GM12892 (cell line): ENCODE measurements around the gene CNTN5.

ENCODE experiments used
- DNase-seq: peaks from one replicate; pipeline ENCODE4 v3.0.0; 2011; ENCODE audit not compliant: insufficient read length
- FAIRE-seq: peaks from 2 replicates; lab custom pipeline; 2011; peaks lifted over from hg19 to GRCh38; lab: Jason Lieb, UNC
- POLR2A ChIP-seq: IDR thresholded peaks from 2 replicates; pipeline ENCODE4 v1.6.1; 2011; ENCODE audit warnings: low read depth, low read length, control low read depth
- POLR2AphosphoS5 ChIP-seq: IDR thresholded peaks from 2 replicates; pipeline ENCODE4 v1.6.1; 2011; ENCODE audit warnings: low read depth, low read length, control low read depth
- TAF1 ChIP-seq: IDR thresholded peaks from 2 replicates; pipeline ENCODE4 v1.6.1; 2011; ENCODE audit warnings: low read depth, mild to moderate bottlenecking, control low read depth, low read length, borderline replicate concordance

CNTN5 gene

GRCh38 chr11:99545616-99546015, 524.9 kb downstream of the CNTN5 start:
- FAIRE-seq (no peak), DNase-seq (no peak)
- no peak for TF ChIP-seq POLR2AphosphoS5
- no peak for TF ChIP-seq POLR2A

DNA sequence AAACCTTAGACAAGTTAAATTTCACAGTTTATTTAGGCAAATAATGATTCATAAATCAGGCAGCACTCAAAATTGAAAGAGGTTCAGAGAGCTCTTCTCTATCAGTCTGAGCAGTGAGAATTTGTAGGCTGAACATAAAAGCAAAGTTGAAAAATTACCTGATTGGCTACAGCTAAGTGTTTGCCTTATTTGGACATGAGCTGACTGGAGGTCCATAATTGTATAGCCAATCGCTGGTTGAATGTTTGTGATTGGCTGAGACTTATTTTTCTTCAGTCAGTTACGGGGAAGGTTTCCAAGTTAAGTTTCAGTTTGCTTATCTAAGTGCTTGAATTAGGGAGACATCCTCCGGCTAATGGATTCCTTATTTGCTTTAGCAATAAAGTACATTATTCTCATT, 527.5 kb downstream of the CNTN5 start:
- no peak for FAIRE-seq
- no peak for DNase-seq
- no peak for TF ChIP-seq POLR2A
- TF ChIP-seq TAF1 = no peak
- no peak for TF ChIP-seq POLR2AphosphoS5

DNA sequence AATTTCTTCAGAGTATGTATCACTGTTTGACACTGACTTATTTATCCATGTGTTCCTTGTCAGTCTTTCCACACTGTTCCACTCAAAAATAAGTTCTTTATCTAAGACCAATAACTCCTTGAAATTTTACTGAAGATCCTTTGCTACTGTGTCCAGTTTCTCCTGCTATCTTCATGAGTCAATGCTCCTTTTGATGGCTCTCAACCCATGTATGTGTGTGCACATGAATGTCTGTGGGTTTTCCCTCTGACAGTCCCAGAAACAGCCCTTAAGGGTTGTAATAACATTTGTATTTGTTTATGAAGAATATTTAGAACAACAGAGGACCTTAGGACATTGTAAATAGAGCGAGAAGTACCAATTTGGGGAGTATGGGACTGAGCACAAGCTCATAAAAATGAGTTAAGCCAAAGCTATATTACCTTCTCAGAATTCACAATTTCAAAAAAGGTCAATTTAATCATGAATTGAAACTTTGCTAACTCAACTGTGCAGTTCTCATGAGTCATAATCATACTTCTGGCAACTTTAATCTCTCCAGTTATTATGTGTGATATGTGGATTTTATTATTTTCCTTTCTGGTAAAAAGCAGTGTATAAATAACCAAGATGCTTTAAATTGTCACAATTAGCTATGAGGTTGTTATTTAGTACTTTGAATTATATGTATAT, 533.6 kb downstream of the CNTN5 start:
- DNase-seq = no peak
- TF ChIP-seq POLR2AphosphoS5 (no peak), TAF1 (no peak), POLR2A (no peak)
- no peak for FAIRE-seq

DNA sequence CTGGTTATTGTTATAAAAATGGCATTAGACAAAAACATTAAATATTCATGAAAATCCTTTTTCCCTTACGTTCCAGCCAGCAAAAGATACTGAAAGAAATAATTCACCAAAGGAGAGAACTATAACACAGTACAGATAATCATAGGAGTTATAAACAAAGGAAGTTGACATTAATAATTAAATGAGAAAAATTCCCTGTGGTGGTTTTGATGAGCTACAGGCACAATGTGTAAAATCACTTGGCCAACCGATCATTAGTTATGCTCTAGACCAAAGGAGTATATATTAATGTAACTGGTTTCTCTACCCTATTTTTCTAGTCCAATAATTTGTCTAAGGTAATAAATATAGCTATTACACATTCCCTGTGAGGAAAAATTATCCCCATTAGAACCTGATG, 534.7 kb downstream of the CNTN5 start:
- no peak for DNase-seq
- FAIRE-seq = no peak
- TF ChIP-seq POLR2AphosphoS5 (no peak), TAF1 (no peak), POLR2A (no peak)

DNA sequence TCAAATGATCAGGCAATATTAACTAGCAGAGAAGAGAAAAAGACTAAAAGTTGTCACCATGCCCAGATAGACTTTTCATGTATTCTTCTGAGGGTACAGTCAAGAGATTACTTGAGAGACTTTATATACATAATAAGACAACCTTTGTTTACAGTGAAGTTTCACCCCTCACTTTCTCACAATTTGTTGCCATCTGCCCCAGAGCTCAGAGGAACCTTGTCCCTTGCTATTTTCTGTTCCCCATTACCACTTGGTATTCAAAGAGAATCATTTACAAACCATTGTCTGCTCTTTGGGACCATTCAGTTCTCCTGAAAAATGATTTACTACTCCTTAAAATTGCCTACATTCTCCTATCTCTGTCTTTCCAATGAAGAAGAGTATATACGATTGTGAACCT, 544.6 kb downstream of the CNTN5 start:
- FAIRE-seq (no peak), DNase-seq (no peak)
- TF ChIP-seq POLR2AphosphoS5 (no peak), POLR2A (no peak), TAF1 (no peak)

- DNase-seq (no peak), FAIRE-seq (no peak)
- no peak for TF ChIP-seq TAF1
- TF ChIP-seq POLR2AphosphoS5 = no peak
Observed at GRCh38 chr11:99567334-99567956, 546.7 kb downstream of the CNTN5 start.

- TF ChIP-seq POLR2AphosphoS5 (no peak), TAF1 (no peak), POLR2A (no peak)
- FAIRE-seq = no peak
- no peak for DNase-seq
Observed at GRCh38 chr11:99568808-99569207, 548.1 kb downstream of the CNTN5 start.

- no peak for DNase-seq
- no peak for FAIRE-seq
- TF ChIP-seq POLR2A (no peak), POLR2AphosphoS5 (no peak), TAF1 (no peak)
Observed at GRCh38 chr11:99571094-99571493, 550.3 kb downstream of the CNTN5 start.

GRCh38 chr11:99584830-99585229, 564.1 kb downstream of the CNTN5 start:
- TF ChIP-seq POLR2A = no peak
- no peak for FAIRE-seq

DNA sequence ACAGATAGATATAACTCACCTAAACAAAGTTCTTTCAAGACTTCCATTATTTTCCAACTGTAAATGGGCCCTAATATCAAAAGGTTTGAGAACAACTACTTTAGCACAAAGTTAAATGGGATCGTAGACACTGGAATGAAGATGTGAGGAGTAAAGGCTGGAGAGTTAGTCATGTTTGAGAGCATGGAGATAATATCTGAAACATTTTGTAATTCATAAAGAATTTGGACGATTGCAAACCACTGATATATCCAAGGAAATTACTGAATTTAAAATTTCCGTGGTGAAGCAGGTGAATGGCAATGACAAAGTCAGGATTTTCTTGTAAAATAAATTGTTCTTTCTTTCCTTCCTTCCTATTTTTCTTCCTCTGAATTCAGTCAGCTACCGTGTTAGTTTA, 564.9 kb downstream of the CNTN5 start:
- TF ChIP-seq TAF1 = no peak
- no peak for TF ChIP-seq POLR2AphosphoS5
- TF ChIP-seq POLR2A = no peak
- no peak for DNase-seq
- no peak for FAIRE-seq

More at GRCh38 chr11:99584830-99585229, 564.1 kb downstream of the CNTN5 start:
- DNase-seq = no peak

GRCh38 chr11:99589771-99590170, 569.0 kb downstream of the CNTN5 start:
- no peak for DNase-seq
- FAIRE-seq = no peak
- TF ChIP-seq POLR2AphosphoS5 = no peak
- TF ChIP-seq TAF1 = no peak
- no peak for TF ChIP-seq POLR2A

DNA sequence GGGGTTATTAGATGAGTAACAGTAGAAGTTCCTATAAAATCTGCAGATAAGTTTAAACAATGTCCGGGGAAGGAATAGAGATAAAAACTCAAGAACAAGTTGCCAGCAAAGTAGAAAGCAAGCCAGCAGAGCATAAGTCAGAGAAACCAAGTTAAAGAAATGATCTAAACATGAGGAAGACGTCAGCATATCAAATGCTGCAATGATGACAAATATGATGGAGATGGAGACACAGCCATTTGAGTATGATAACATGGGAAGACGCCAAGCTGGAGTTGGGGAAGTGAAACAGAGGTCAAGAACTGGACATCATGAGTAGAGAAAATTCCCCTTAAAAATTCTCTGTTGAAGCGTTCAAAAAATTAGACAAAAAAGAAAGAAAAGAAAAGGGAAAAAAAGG, 571.5 kb downstream of the CNTN5 start:
- TF ChIP-seq TAF1 = no peak
- DNase-seq (no peak), FAIRE-seq (no peak)
